Measurements from ENCODE around the gene COQ8A.

- TF ChIP-seq CTCF (IDR thresholded peaks at IDR 0.05) = no peak
- no peak for TF ChIP-seq POLR2AphosphoS5 (IDR thresholded peaks at IDR 0.05)
- TF ChIP-seq POLR2A (IDR thresholded peaks at IDR 0.05) = no peak
These were observed 32.8 kb downstream of the COQ8A start for GRCh38 chr1:226972931-226973330.

Measured in prostate gland (tissue), 2 donors.